Left lung (tissue), 10 donors: ENCODE results near the gene HSPA9. TPM values are rescaled to one million over a fixed set of nuclear protein-coding genes. Genes with fewer than 3 reads are reported as not detected.

Experiments
- ATAC-seq: fragments of 200-7000 bp; cut with Tn5 transposase; one replicate; pipeline ENCODE4 v1.9.1; 2020; ENCODE audit warnings: moderate library complexity
- DNase-seq, 4 donors: peaks; one replicate each; pipeline ENCODE4 v3.0.0-alpha.2; 2013 to 2020
- H3K27ac ChIP-seq, 2 donors: fragments of 200-600 bp; sonication (generic) in 1 of 2; one replicate each; pipeline versions ENCODE4 v1.5.0 to v1.8.0; 2020 to 2021
- H3K27me3 ChIP-seq, 2 donors: fragments of 200-600 bp; sonication (generic) in 1 of 2; one replicate each; pipeline versions ENCODE4 v1.5.0 to v1.8.0; 2020 to 2021
- H3K36me3 ChIP-seq, 2 donors: fragments of 200-600 bp; sonication (generic) in 1 of 2; one replicate each; pipeline versions ENCODE4 v1.5.0 to v1.8.0; 2020 to 2021
- H3K4me1 ChIP-seq, 2 donors: fragments of 200-600 bp; one replicate each; pipeline ENCODE4 v1.8.0; 2021
- H3K4me3 ChIP-seq, 2 donors: fragments of 200-600 bp; sonication (generic) in 1 of 2; one replicate each; pipeline versions ENCODE4 v1.5.0 to v1.8.0; 2020 to 2021; ENCODE audit warnings: mild to moderate bottlenecking in 1 of 2
- H3K9me3 ChIP-seq, 2 donors: fragments of 200-600 bp; sonication (generic) in 1 of 2; one replicate each; pipeline versions ENCODE4 v1.5.0 to v1.8.0; 2020 to 2021
- intact Hi-C, 2 donors: fragments of 100-400 bp; cut with DNase I; formaldehyde crosslinking; loops; one replicate each; pipeline versions ENCODE4 v1.11.2 to v1.14.2; 2022
- polyA plus RNA-seq, 6 donors: library from polyadenylated mRNA; unstranded; fragments of 120-200 nt; gene quantifications; one replicate each; pipeline ENCODE4 v1.2.1, GENCODE V29; 2013; ENCODE audit not compliant: insufficient read length in 6 of 6
- total RNA-seq, 2 donors: library from RNA; stranded (reverse); fragmentation: NEBNext Ultra II Directional; extraction: Animal tissue kit (Norgen Biotek cat#: 25700); gene quantifications; one replicate each; pipeline ENCODE4 v1.2.1, GENCODE V29; 2021
- TF ChIP-seq, protein P1 (sequence below), 2 donors: fragments of 200-600 bp; sonication (generic) in 1 of 2; IDR thresholded peaks; one replicate each; pipeline versions ENCODE4 v1.5.0 to v1.8.0; 2021; ENCODE audit warnings: antibody characterized with exemption in 2 of 2
- donor health status: DM: no; HTN: yes; CAD: no.
- donor health status: DM: no; HTN: no; CAD: no.

HSPA9 gene
- total and polyA plus RNA-seq, 8 donors, result 128 to 220 (median 209) TPM

DNA sequence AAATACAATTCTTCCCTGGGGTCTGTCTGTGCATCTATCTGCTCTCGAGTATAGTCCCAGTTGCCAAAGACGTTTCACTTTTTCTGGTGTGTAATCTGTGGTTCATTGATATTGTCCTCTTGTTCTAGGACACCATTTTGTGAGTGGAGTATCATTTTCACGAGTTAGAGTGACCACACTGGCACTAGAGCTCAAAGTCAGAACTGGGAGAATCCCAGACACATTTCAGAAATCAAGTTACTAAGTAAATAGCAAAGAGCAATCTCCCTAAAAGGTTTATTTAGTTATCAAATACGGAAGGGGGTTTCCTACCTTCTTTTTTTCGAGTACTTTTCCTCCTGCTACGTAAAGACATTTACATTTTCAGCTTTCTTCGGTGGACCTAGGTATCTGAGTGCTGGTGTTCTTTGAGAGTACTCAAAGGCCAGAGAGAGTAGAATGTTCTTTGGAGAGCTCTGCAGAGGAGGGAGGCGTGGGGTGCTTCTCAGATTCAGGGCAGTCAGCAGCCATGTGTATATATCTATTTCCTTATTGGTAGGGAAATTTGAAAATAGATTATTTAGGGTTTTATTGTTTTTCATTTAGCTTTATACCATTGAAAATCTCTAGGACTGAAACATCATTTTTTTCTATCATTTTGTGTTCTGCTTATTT lies 8.9 kb upstream of the HSPA9 start:
- intact Hi-C loops, result no loop called here
- DNase-seq (no peak), ATAC-seq (peak; percentile 84)

DNA sequence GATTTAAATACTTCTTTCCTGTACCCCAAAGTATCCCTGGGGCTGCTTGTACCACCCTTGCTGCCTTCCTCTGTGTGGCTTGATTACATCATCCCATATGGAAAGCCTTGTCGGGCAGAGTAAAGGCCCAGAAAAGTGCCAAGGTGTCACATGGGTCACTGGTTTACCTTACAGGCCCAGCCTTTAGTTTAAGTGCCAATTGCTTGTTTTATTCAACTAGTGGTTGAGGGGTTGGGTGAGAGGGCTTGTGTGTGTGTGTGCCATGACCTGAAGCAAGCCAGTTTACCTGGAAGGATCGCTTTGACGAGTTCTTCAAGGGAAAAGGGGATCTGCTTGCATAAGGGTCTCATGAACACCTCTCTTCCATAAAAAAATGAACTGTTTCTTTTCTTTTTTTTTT lies 7.8 kb upstream of the HSPA9 start:
- ATAC-seq, result peak; percentile 16
- Histone ChIP-seq H3K36me3 (no peaks in the 10 kb centered on the region), H3K27me3 (no peaks in the 10 kb centered on the region), H3K9me3 (no peaks in the 10 kb centered on the region), H3K4me1 (peaks cover 0 to 6% of the 10 kb centered on the region in 2 donors), H3K27ac (no peak overlapping the region), H3K4me3 (no peak overlapping the region)
- intact Hi-C loops, result no loop called here
- DNase-seq, result no peak
- TF ChIP-seq, protein P1, sequence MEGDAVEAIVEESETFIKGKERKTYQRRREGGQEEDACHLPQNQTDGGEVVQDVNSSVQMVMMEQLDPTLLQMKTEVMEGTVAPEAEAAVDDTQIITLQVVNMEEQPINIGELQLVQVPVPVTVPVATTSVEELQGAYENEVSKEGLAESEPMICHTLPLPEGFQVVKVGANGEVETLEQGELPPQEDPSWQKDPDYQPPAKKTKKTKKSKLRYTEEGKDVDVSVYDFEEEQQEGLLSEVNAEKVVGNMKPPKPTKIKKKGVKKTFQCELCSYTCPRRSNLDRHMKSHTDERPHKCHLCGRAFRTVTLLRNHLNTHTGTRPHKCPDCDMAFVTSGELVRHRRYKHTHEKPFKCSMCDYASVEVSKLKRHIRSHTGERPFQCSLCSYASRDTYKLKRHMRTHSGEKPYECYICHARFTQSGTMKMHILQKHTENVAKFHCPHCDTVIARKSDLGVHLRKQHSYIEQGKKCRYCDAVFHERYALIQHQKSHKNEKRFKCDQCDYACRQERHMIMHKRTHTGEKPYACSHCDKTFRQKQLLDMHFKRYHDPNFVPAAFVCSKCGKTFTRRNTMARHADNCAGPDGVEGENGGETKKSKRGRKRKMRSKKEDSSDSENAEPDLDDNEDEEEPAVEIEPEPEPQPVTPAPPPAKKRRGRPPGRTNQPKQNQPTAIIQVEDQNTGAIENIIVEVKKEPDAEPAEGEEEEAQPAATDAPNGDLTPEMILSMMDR (IDR thresholded peaks at IDR 0.05), result no peak

More for the DNA sequence above, 8.9 kb upstream of the HSPA9 start:
- no peaks in the 10 kb centered on the region for H3K27me3 ChIP-seq
- no peak overlapping the region for H3K4me3 ChIP-seq
- TF ChIP-seq, protein P1 (IDR thresholded peaks at IDR 0.05), result no peak
- no peaks in the 10 kb centered on the region for H3K9me3 ChIP-seq
- H3K4me1 ChIP-seq, result peaks cover 0 to 5% of the 10 kb centered on the region in 2 donors
- no peaks in the 10 kb centered on the region for H3K36me3 ChIP-seq
- H3K27ac ChIP-seq, result no peak overlapping the region

DNA sequence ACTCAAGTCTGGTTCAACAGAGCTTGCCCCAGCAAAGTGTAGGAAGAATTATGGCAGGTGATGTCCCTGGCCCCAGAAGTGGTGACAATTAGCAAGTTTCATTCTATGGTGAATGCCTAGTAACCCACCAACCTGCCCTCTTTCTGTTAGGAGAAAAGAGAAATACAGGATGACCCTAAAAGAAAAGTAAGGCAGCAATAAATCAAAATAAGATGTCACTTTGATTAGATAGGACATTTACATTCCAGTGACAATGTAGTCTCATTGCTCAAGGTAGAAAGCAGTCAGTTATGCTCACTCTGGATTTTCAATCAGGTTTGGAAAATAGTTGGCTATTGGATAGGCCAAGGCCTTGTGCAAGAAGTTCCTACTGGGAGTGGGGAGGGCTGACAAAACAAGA lies 5.6 kb upstream of the HSPA9 start:
- DNase-seq, result no peak
- Histone ChIP-seq H3K9me3 (no peaks in the 10 kb centered on the region), H3K27me3 (no peaks in the 10 kb centered on the region), H3K4me3 (no peak overlapping the region), H3K36me3 (no peaks in the 10 kb centered on the region), H3K27ac (no peak overlapping the region), H3K4me1 (peaks cover 5 to 6% of the 10 kb centered on the region in 2 donors)
- TF ChIP-seq, protein P1 (IDR thresholded peaks at IDR 0.05), result no peak
- ATAC-seq, result no peak
- intact Hi-C loops, result no loop called here

DNA sequence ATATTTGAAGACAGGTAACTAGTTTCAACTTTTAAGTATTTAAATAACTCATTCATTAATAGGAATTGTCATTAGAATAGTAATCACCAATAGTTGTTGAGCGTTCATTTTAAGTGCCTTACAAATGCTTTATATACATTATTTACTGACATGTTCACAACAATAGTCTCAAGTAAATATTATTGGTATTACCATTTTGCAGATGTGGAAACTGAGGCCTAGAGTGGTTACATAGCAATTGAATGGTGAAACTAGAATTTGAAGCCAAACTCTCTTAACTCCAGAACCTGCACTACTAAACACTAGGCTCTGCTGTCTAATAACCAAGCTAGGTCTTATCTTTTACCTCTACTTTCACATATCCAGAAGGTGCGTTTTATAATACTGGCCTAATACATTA lies 4.8 kb upstream of the HSPA9 start:
- Histone ChIP-seq H3K4me1 (peaks cover 5 to 6% of the 10 kb centered on the region in 2 donors), H3K36me3 (no peaks in the 10 kb centered on the region), H3K9me3 (no peaks in the 10 kb centered on the region), H3K27ac (no peak overlapping the region), H3K27me3 (no peaks in the 10 kb centered on the region), H3K4me3 (no peak overlapping the region)
- TF ChIP-seq, protein P1 (IDR thresholded peaks at IDR 0.05), result no peak
- DNase-seq (no peak), ATAC-seq (no peak)
- intact Hi-C loops, result no loop called here

DNA sequence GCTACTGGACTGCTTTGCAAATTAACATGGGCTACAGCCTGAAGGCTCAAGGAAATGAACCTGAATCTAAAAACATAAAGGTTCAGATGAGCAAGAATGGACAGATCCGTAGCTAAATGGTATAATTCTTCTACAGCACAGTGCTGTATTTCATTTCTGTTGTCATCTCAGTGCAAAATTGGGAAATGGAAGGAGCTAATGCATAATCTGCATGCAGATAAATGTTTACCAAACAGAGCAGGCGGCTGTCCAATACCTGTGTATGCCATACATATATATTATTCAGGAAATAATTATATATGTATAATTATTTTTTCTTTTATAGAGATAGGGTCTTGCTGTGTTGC lies 4.3 kb upstream of the HSPA9 start:
- intact Hi-C loops, result no loop called here
- Histone ChIP-seq H3K36me3 (no peaks in the 10 kb centered on the region), H3K9me3 (no peaks in the 10 kb centered on the region), H3K4me1 (peaks cover 5 to 7% of the 10 kb centered on the region in 2 donors), H3K4me3 (no peak overlapping the region), H3K27ac (no peak overlapping the region), H3K27me3 (no peaks in the 10 kb centered on the region)
- TF ChIP-seq, protein P1 (IDR thresholded peaks at IDR 0.05), result no peak
- no peak for DNase-seq
- no peak for ATAC-seq
